Activated naive CD8-positive, alpha-beta T cell treated with anti-CD3 and anti-CD28 coated beads for 36 hours (primary cell): ENCODE measurements around the gene SREBF2. TPM values are rescaled to one million over a fixed set of nuclear protein-coding genes. Genes with fewer than 3 reads are reported as not detected.
A peak's percentile ranks its signal among the peaks of the same experiment; 100 is the strongest.

Experiments used
- DNase-seq: peaks from one replicate; pipeline ENCODE4 v3.0.0; 2021
- H3K27ac Mint-ChIP-seq: one replicate; pipeline ENCODE4 v1.8.0; 2022; ENCODE audit warnings: mild to moderate bottlenecking, moderate library complexity, mixed read lengths
- H3K27me3 Mint-ChIP-seq: one replicate; pipeline ENCODE4 v1.8.0; 2022; ENCODE audit warnings: mild to moderate bottlenecking, mixed read lengths
- H3K36me3 Mint-ChIP-seq: one replicate; pipeline ENCODE4 v1.8.0; 2021; ENCODE audit warnings: mild to moderate bottlenecking, mixed read lengths
- H3K4me1 Mint-ChIP-seq: one replicate; pipeline ENCODE4 v1.8.0; 2021; ENCODE audit warnings: mixed read lengths
- H3K4me3 Mint-ChIP-seq: one replicate; pipeline ENCODE4 v1.8.0; 2022; ENCODE audit warnings: mild to moderate bottlenecking, moderate library complexity, mixed read lengths
- H3K9me3 Mint-ChIP-seq: one replicate; pipeline ENCODE4 v1.8.0; 2022; ENCODE audit warnings: mixed read lengths
- total RNA-seq, 2 experiments: library from RNA; stranded (reverse); gene quantifications; one replicate each; pipeline ENCODE4 v1.2.3, GENCODE V29; 2021

SREBF2 gene
- total RNA-seq, 2 experiments from 2014 or later: 68.1 to 74.8 TPM

- Mint-ChIP-seq H3K4me3 (no peak overlapping the region), H3K36me3 (peaks cover 8% of the 10 kb centered on the region), H3K9me3 (no peaks in the 10 kb centered on the region), H3K27me3 (no peaks in the 10 kb centered on the region), H3K27ac (no peak overlapping the region), H3K4me1 (no peaks in the 10 kb centered on the region)
- DNase-seq: no peak
Measured at GRCh38 chr22:41815716-41816115, 17.2 kb upstream of the SREBF2 start.

GRCh38 chr22:41816241-41816640, 16.7 kb upstream of the SREBF2 start:
- no peak for DNase-seq
- peaks cover 8% of the 10 kb centered on the region for H3K36me3 Mint-ChIP-seq
- H3K4me3 Mint-ChIP-seq: no peak overlapping the region
- no peak overlapping the region for H3K27ac Mint-ChIP-seq
- no peaks in the 10 kb centered on the region for H3K9me3 Mint-ChIP-seq
- H3K27me3 Mint-ChIP-seq: no peaks in the 10 kb centered on the region
- no peaks in the 10 kb centered on the region for H3K4me1 Mint-ChIP-seq

- Mint-ChIP-seq H3K36me3 (peaks cover 8% of the 10 kb centered on the region), H3K9me3 (no peaks in the 10 kb centered on the region), H3K27me3 (no peaks in the 10 kb centered on the region), H3K4me1 (peaks cover 5% of the 10 kb centered on the region), H3K27ac (no peak overlapping the region), H3K4me3 (no peak overlapping the region)
- DNase-seq: no peak
Measured at GRCh38 chr22:41816871-41817270, 16.0 kb upstream of the SREBF2 start.

- no peak overlapping the region for H3K4me3 Mint-ChIP-seq
- no peaks in the 10 kb centered on the region for H3K9me3 Mint-ChIP-seq
- peaks cover 8% of the 10 kb centered on the region for H3K36me3 Mint-ChIP-seq
- no peaks in the 10 kb centered on the region for H3K27me3 Mint-ChIP-seq
- DNase-seq: no peak
- H3K4me1 Mint-ChIP-seq: peaks cover 14% of the 10 kb centered on the region
- H3K27ac Mint-ChIP-seq: no peak overlapping the region
Measured at GRCh38 chr22:41818011-41818410, 14.9 kb upstream of the SREBF2 start.

GRCh38 chr22:41818596-41818995, 14.3 kb upstream of the SREBF2 start:
- Mint-ChIP-seq H3K9me3 (no peaks in the 10 kb centered on the region), H3K4me1 (peaks cover 14% of the 10 kb centered on the region), H3K27ac (no peak overlapping the region), H3K27me3 (no peaks in the 10 kb centered on the region), H3K36me3 (peaks cover 8% of the 10 kb centered on the region), H3K4me3 (no peak overlapping the region)
- no peak for DNase-seq

GRCh38 chr22:41819257-41819656, 13.6 kb upstream of the SREBF2 start:
- no peak overlapping the region for H3K4me3 Mint-ChIP-seq
- no peaks in the 10 kb centered on the region for H3K27me3 Mint-ChIP-seq
- no peak for DNase-seq
- H3K36me3 Mint-ChIP-seq: peaks cover 8% of the 10 kb centered on the region
- peaks cover 14% of the 10 kb centered on the region for H3K4me1 Mint-ChIP-seq
- no peaks in the 10 kb centered on the region for H3K9me3 Mint-ChIP-seq
- no peak overlapping the region for H3K27ac Mint-ChIP-seq

- H3K9me3 Mint-ChIP-seq: no peaks in the 10 kb centered on the region
- H3K4me1 Mint-ChIP-seq: peaks cover 14% of the 10 kb centered on the region
- H3K27ac Mint-ChIP-seq: no peak overlapping the region
- H3K27me3 Mint-ChIP-seq: no peaks in the 10 kb centered on the region
- no peak for DNase-seq
- H3K4me3 Mint-ChIP-seq: no peak overlapping the region
- H3K36me3 Mint-ChIP-seq: peaks cover 4% of the 10 kb centered on the region
Measured at GRCh38 chr22:41820447-41820846, 12.5 kb upstream of the SREBF2 start.

- Mint-ChIP-seq H3K27ac (peak overlapping the region; percentile 80), H3K36me3 (peaks cover 6% of the 10 kb centered on the region), H3K9me3 (no peaks in the 10 kb centered on the region), H3K4me1 (peaks cover 14% of the 10 kb centered on the region), H3K27me3 (no peaks in the 10 kb centered on the region), H3K4me3 (no peak overlapping the region)
- no peak for DNase-seq
Measured at GRCh38 chr22:41821471-41822316, 11.2 kb upstream of the SREBF2 start.

GRCh38 chr22:41822317-41823057, 10.4 kb upstream of the SREBF2 start:
- peak; percentile 50 for DNase-seq
- H3K27ac Mint-ChIP-seq: peak overlapping the region; percentile 80
- no peak overlapping the region for H3K4me3 Mint-ChIP-seq
- H3K9me3 Mint-ChIP-seq: no peaks in the 10 kb centered on the region
- no peaks in the 10 kb centered on the region for H3K27me3 Mint-ChIP-seq
- peaks cover 6% of the 10 kb centered on the region for H3K36me3 Mint-ChIP-seq
- peaks cover 14% of the 10 kb centered on the region for H3K4me1 Mint-ChIP-seq

- Mint-ChIP-seq H3K9me3 (no peaks in the 10 kb centered on the region), H3K27me3 (no peaks in the 10 kb centered on the region), H3K4me3 (no peak overlapping the region), H3K27ac (no peak overlapping the region), H3K4me1 (peaks cover 14% of the 10 kb centered on the region), H3K36me3 (peaks cover 7% of the 10 kb centered on the region)
- no peak for DNase-seq
Measured at GRCh38 chr22:41823797-41824196, 9.1 kb upstream of the SREBF2 start.

- Mint-ChIP-seq H3K36me3 (peaks cover 10% of the 10 kb centered on the region), H3K27ac (no peak overlapping the region), H3K4me1 (peaks cover 14% of the 10 kb centered on the region), H3K27me3 (no peaks in the 10 kb centered on the region), H3K4me3 (no peak overlapping the region), H3K9me3 (no peaks in the 10 kb centered on the region)
- DNase-seq: no peak
Measured at GRCh38 chr22:41825376-41825775, 7.5 kb upstream of the SREBF2 start.

GRCh38 chr22:41826021-41826420, 6.9 kb upstream of the SREBF2 start:
- Mint-ChIP-seq H3K27ac (no peak overlapping the region), H3K27me3 (no peaks in the 10 kb centered on the region), H3K9me3 (no peaks in the 10 kb centered on the region), H3K36me3 (peaks cover 10% of the 10 kb centered on the region), H3K4me3 (no peak overlapping the region), H3K4me1 (peaks cover 14% of the 10 kb centered on the region)
- no peak for DNase-seq

- no peak overlapping the region for H3K27ac Mint-ChIP-seq
- peaks cover 5% of the 10 kb centered on the region for H3K9me3 Mint-ChIP-seq
- H3K4me1 Mint-ChIP-seq: peaks cover 16% of the 10 kb centered on the region
Measured at GRCh38 chr22:41826430-41827383, 6.2 kb upstream of the SREBF2 start.

GRCh38 chr22:41827671-41828070, 5.2 kb upstream of the SREBF2 start:
- no peaks in the 10 kb centered on the region for H3K27me3 Mint-ChIP-seq
- H3K9me3 Mint-ChIP-seq: peaks cover 5% of the 10 kb centered on the region
- no peak overlapping the region for H3K27ac Mint-ChIP-seq
- DNase-seq: no peak
- peaks cover 11% of the 10 kb centered on the region for H3K4me1 Mint-ChIP-seq
- peaks cover 22% of the 10 kb centered on the region for H3K36me3 Mint-ChIP-seq
- no peak overlapping the region for H3K4me3 Mint-ChIP-seq

More at GRCh38 chr22:41826430-41827383, 6.2 kb upstream of the SREBF2 start:
- DNase-seq: no peak
- no peak overlapping the region for H3K4me3 Mint-ChIP-seq
- H3K27me3 Mint-ChIP-seq: no peaks in the 10 kb centered on the region
- peaks cover 17% of the 10 kb centered on the region for H3K36me3 Mint-ChIP-seq

GRCh38 chr22:41828516-41828915, 4.4 kb upstream of the SREBF2 start:
- Mint-ChIP-seq H3K4me1 (peaks cover 11% of the 10 kb centered on the region), H3K27me3 (no peaks in the 10 kb centered on the region), H3K27ac (no peak overlapping the region), H3K4me3 (no peak overlapping the region), H3K36me3 (peaks cover 22% of the 10 kb centered on the region), H3K9me3 (peaks cover 5% of the 10 kb centered on the region)
- no peak for DNase-seq
